Tibial artery (tissue), 4 donors: Measurements from ENCODE around the gene SETBP1.
"Not testable (repeated sequence)": the region's sequence is repeated elsewhere in the genome, so short reads cannot be mapped to it uniquely, and the experiment has no call there.

Experiments used
- DNase-seq, 2 donors: peaks; one replicate each; pipeline ENCODE4 v3.0.0-alpha.2; 2019
- H3K27ac ChIP-seq, 2 donors: fragments of 200-600 bp; sonication (generic) in 1 of 2; 1 replicate in 1 of 2; 2 replicates in 1 of 2; pipeline ENCODE4 v1.5.1; 2018 to 2019; ENCODE audit warnings: mild to moderate bottlenecking in 1 of 2
- H3K27me3 ChIP-seq, 2 donors: fragments of 200-600 bp; sonication (generic) in 1 of 2; one replicate each; pipeline versions ENCODE4 v1.5.1 to v1.6.0; 2016 to 2019
- H3K36me3 ChIP-seq, 3 donors: fragments of 200-600 bp; sonication (generic) in 2 of 3; one replicate each; pipeline ENCODE4 v1.5.1; 2016 to 2019; ENCODE audit warnings: mild to moderate bottlenecking in 2 of 3
- H3K4me1 ChIP-seq, 4 donors: fragments of 200-600 bp; sonication (generic) in 2 of 4; 1 replicate in 3 of 4; 2 replicates in 1 of 4; pipeline ENCODE4 v1.5.1; 2016 to 2019
- H3K4me3 ChIP-seq, 2 donors: fragments of 200-600 bp; sonication (generic) in 1 of 2; 1 replicate in 1 of 2; 2 replicates in 1 of 2; pipeline ENCODE4 v1.5.1; 2018 to 2019; ENCODE audit warnings: mild to moderate bottlenecking in 2 of 2
- H3K9me3 ChIP-seq, 3 donors: fragments of 200-600 bp; sonication (generic) in 1 of 3; one replicate each; pipeline ENCODE4 v1.5.1; 2016 to 2019
- CTCF ChIP-seq, 2 experiments: fragments of 200-600 bp in 1 of 2; fragments of 450-650 bp in 1 of 2; IDR thresholded peaks; one replicate each; pipeline ENCODE4 v1.5.1; 2017 to 2019; ENCODE audit warnings: antibody characterized with exemption in 2 of 2, mild to moderate bottlenecking in 1 of 2, moderate library complexity in 1 of 2
- intact Hi-C: fragments of 100-400 bp; cut with DNase I; formaldehyde crosslinking; loops from one replicate; pipeline ENCODE4 v1.15.0; 2023; ENCODE audit warnings: low total_unique reads

SETBP1 gene

DNA sequence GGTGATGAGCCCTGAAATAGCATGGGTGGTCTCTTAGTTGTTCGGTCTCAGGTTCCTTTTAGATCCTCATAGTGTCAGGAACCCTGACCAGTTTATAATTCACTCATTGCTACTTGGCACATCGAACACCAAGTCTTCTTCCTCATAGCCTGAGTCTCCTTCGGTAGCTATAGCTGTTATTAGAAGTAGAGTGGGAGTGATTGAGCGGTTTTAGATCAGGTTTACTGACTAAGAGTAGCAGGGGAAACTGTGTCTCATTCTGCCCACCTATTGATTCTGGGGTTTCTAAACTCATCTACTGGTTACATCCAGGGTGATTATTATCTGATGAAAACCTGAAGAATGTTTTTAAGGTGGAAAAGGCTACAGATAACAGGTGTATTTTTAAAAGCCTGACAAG is 114.6 kb downstream of the SETBP1 start:
- H3K27ac ChIP-seq, result no peak overlapping the region
- TF ChIP-seq CTCF (IDR thresholded peaks at IDR 0.05), result no peak
- no peaks in the 10 kb centered on the region for H3K27me3 ChIP-seq
- no peak overlapping the region for H3K4me3 ChIP-seq
- intact Hi-C loops, result no loop called here
- DNase-seq, result no peak
- H3K36me3 ChIP-seq, result peaks cover 0 to under 1% (median 0%) of the 10 kb centered on the region in 3 donors
- H3K9me3 ChIP-seq, result no peaks in the 10 kb centered on the region
- H3K4me1 ChIP-seq, result peaks cover 0 to 60% (median 35%) of the 10 kb centered on the region in 4 donors

DNA sequence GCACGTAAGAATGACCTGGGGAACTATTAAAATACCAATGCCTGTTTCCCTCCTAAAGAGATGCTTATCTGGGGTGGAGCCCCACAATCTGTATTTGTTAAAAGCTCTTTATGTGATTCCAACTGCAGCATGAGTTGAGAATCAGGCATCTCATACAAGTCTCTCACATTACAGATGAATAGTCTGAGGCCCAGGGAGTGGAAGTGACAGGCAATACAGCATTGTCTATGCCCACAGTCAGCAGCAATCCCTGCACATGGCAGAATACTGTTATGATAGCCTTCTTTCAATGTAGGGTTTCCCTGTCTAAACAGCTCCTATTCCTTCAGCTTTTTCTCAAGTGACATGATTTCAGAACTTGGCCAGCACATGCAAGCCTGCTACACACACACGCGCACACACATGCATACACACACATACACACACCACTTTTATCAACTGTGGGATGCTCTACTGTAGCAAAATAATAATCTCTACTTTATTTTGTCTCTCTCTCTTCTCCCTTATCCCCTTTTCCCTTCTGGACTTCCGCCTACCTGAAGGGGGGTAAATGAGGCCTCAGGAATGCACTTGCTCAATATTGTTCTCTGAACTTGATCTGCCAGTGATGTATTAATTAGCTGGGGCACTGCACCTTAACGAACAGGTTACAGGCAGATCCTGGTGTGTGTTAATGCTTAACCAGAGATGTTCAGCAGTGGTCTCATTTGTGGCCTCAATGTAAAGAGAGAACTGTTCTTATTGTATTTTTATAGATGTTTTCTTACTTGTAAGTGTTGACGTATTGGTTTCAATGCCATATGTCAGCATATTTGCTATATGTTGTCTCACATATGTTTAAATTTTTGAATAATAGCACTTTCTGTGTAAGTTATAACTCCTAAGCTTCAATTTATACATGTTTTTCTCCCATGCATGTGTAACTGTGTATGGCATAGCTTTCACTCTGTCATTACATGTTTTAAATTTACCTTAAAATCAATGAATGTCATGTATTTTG is 116.0 kb downstream of the SETBP1 start:
- H3K27ac ChIP-seq, result no peak overlapping the region
- intact Hi-C loops, result no loop called here
- no peak for DNase-seq
- no peak overlapping the region for H3K4me3 ChIP-seq
- no peak for TF ChIP-seq CTCF (IDR thresholded peaks at IDR 0.05)
- H3K4me1 ChIP-seq, result peaks cover 0 to 55% (median 24%) of the 10 kb centered on the region in 4 donors
- no peaks in the 10 kb centered on the region for H3K9me3 ChIP-seq
- H3K36me3 ChIP-seq, result peaks cover 0 to 5% (median 0%) of the 10 kb centered on the region in 3 donors
- no peaks in the 10 kb centered on the region for H3K27me3 ChIP-seq

DNA sequence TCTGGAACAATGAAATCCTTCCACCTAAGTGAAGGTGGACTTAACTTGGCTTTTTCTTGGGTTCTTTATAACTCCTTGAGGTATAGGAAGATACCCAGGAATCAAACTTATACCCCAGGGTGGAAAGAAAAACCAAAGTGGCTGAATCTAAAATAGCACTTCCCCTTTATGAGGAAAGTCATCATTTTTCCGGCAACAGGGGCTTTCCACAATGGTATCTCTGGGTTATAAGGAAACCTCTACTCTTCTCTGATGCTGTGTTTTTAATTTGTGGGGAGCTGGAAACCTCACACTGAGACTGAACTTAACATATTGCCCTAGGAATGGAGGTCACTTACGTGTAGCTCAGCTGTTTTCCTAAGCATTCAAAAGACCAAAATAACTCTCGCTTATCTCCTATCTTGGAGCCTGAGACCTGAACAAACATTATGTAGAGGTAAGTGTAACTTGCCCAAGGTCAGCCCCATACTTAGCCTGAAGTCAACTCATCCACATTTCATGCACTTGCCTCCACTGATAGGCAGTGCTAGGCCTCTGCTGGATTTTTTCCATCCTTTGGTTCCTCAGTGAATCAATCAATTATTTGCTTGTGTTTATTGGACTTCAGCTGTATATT is 117.9 kb downstream of the SETBP1 start:
- TF ChIP-seq CTCF (IDR thresholded peaks at IDR 0.05), result no peak
- H3K4me1 ChIP-seq, result peaks cover 0 to 53% (median 21%) of the 10 kb centered on the region in 4 donors
- intact Hi-C loops, result no loop called here

GRCh38 chr18:44799382-44799906 is 118.8 kb downstream of the SETBP1 start:
- Histone ChIP-seq H3K4me1 (peaks cover 0 to 53% (median 29%) of the 10 kb centered on the region in 4 donors), H3K27me3 (no peaks in the 10 kb centered on the region), H3K27ac (peak overlapping the region in 1 of 2 donors; percentile 13), H3K4me3 (no peak overlapping the region), H3K9me3 (no peaks in the 10 kb centered on the region), H3K36me3 (peaks cover 0 to 5% (median 0%) of the 10 kb centered on the region in 3 donors)
- DNase-seq, result no peak
- intact Hi-C loops, result no loop called here
- TF ChIP-seq CTCF (IDR thresholded peaks at IDR 0.05), result no peak

More for the DNA sequence above, 117.9 kb downstream of the SETBP1 start:
- Histone ChIP-seq H3K27ac (no peak overlapping the region), H3K4me3 (no peak overlapping the region), H3K9me3 (no peaks in the 10 kb centered on the region), H3K36me3 (peaks cover 0 to 5% (median 0%) of the 10 kb centered on the region in 3 donors), H3K27me3 (no peaks in the 10 kb centered on the region)
- no peak for DNase-seq

DNA sequence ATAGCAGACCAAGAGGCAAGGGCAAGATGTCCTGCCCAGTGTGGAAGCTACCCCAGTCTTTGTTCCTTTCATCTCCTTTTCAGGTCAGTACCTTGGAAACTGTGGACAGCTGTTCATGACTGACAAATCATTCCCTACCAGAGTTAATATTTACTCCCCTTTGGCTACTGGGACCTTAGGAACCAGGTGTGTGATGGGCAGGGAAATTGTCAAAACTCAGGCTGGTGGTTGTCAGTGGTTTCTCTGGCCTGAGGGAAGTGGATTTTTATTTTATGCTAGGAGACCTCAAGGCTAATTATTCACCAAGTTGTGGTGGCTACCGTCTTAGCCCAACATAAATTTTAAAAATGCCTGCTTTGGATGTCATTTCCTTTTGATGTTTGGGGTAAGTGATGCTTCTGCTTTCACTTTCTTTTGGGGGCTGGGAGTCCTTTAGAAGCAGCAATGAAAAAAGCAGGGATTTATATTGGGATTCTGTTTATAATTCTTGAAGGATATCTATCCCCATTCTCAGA is 119.3 kb downstream of the SETBP1 start:
- no peak for DNase-seq
- H3K27ac ChIP-seq, result peak overlapping the region in 1 of 2 donors; percentile 13
- peaks cover 0 to 5% (median 0%) of the 10 kb centered on the region in 3 donors for H3K36me3 ChIP-seq
- H3K4me3 ChIP-seq, result no peak overlapping the region
- TF ChIP-seq CTCF (IDR thresholded peaks at IDR 0.05), result no peak
- H3K9me3 ChIP-seq, result no peaks in the 10 kb centered on the region
- intact Hi-C loops, result no loop called here
- H3K4me1 ChIP-seq, result peaks cover 0 to 56% (median 34%) of the 10 kb centered on the region in 4 donors
- H3K27me3 ChIP-seq, result no peaks in the 10 kb centered on the region

GRCh38 chr18:44800766-44801165 is 120.1 kb downstream of the SETBP1 start:
- H3K27me3 ChIP-seq, intact Hi-C loops, H3K36me3 ChIP-seq, H3K4me3 ChIP-seq, H3K9me3 ChIP-seq, DNase-seq: not testable (repeated sequence)
- H3K27ac ChIP-seq, result peak overlapping the region; percentile 87 to 90
- H3K4me1 ChIP-seq, result peaks cover 0 to 64% (median 42%) of the 10 kb centered on the region in 4 donors
